HCT116 (cell line): ENCODE results near the gene CERS6. TPM values are rescaled to one million over a fixed set of nuclear protein-coding genes. Genes with fewer than 3 reads are reported as not detected.

Experiments
- ATAC-seq: fragments of 200-7000 bp; cut with Tn5 transposase; 2 replicates; pipeline ENCODE4 v1.9.1; 2020; ENCODE audit warnings: mild to moderate bottlenecking, moderate library complexity
- BruUV-seq: library from RNA; stranded (reverse); fragments of 400-500 nt; replicated peaks from 2 replicates; lab custom pipeline; 2021; lab: Mats Ljungman, UMichigan
- CTCF ChIA-PET: fragments of 300-600 bp; sonication (Branson Sonifier 250); formaldehyde crosslinking; loops from one replicate; lab custom pipeline; 2021; ENCODE audit warnings: antibody characterized with exemption; lab: Charles Lee
- POLR2A ChIA-PET: fragments of 300-600, 350-600 bp; sonication (Branson Sonifier 250); formaldehyde crosslinking; loops from one replicate; lab custom pipeline; 2021; ENCODE audit warnings: antibody characterized with exemption; lab: Charles Lee
- RAD21 ChIA-PET, 2 experiments: fragments of 300-600 bp; sonication (Branson Sonifier 250); formaldehyde crosslinking; loops; one replicate each; lab custom pipeline; 2023; ENCODE audit warnings: low total read pairs in 2 of 2; ENCODE audit not compliant: uncharacterized antibody in 2 of 2, unreplicated experiment in 2 of 2, low non-redundant PET in 1 of 2; lab: Charles Lee
- DNase-seq: peaks from one replicate; pipeline ENCODE4 v3.0.0-alpha.2; 2010; ENCODE audit warnings: low read depth, low spot score
- H2AFZ ChIP-seq: fragments of 200-600 bp; shearing (Covaris generic), sonication (generic); 2 replicates; pipeline ENCODE4 v1.6.1; 2017; ENCODE audit warnings: low read depth, mixed run types, mixed read lengths, antibody characterized with exemption, low read length; ENCODE audit not compliant: poor library complexity, severe bottlenecking
- H3K27ac ChIP-seq: 2 replicates; pipeline ENCODE4 v1.5.1; 2012; ENCODE audit warnings: low read depth, low read length
- H3K27me3 ChIP-seq: fragments of 200-600 bp; sonication (generic); 2 replicates; pipeline ENCODE4 v1.6.1; 2016; ENCODE audit warnings: mixed run types, low read length, mixed read lengths; ENCODE audit not compliant: insufficient read depth
- H3K36me3 ChIP-seq, 2 experiments: fragments of 200-500 bp in 1 of 2; fragments of 200-600 bp in 1 of 2; sonication (Bioruptor generic) in 1 of 2; sonication (generic) in 1 of 2; 2 replicates each; pipeline versions ENCODE4 v1.5.1 to v1.6.1; 2014 to 2016; ENCODE audit warnings: low read length in 2 of 2, inconsistent platforms in 1 of 2, mixed read lengths in 1 of 2, mixed run types in 1 of 2; ENCODE audit not compliant: insufficient read depth in 2 of 2, control insufficient read depth in 1 of 2
- H3K4me1 ChIP-seq, 2 experiments: fragments of 200-600 bp in 1 of 2; sonication (generic) in 1 of 2; 2 replicates each; pipeline versions ENCODE4 v1.5.1 to v1.6.1; 2012 to 2017; ENCODE audit warnings: low read length in 2 of 2, inconsistent platforms in 1 of 2, mild to moderate bottlenecking in 1 of 2, mixed read lengths in 1 of 2, mixed run types in 1 of 2, moderate library complexity in 1 of 2; ENCODE audit not compliant: insufficient read depth in 2 of 2, control insufficient read depth in 1 of 2
- H3K4me2 ChIP-seq: fragments of 200-600 bp; sonication (generic); 2 replicates; pipeline ENCODE4 v1.6.1; 2017; ENCODE audit warnings: mixed run types, low read length, mixed read lengths
- H3K4me3 ChIP-seq, 2 experiments: fragments of 200-600 bp in 1 of 2; sonication (generic) in 1 of 2; replicated peaks in 1 of 2; 2 replicates each; pipeline ENCODE4 v1.5.1; 2011 to 2016; ENCODE audit warnings: low read length in 2 of 2, control low read depth in 1 of 2, low read depth in 1 of 2, mild to moderate bottlenecking in 1 of 2, mixed read lengths in 1 of 2, mixed run types in 1 of 2
- H3K79me2 ChIP-seq: fragments of 200-600 bp; sonication (generic); 2 replicates; pipeline ENCODE4 v1.6.1; 2017; ENCODE audit warnings: mild to moderate bottlenecking, mixed run types, low read length, moderate library complexity, mixed read lengths; ENCODE audit not compliant: insufficient read depth
- H3K9ac ChIP-seq: fragments of 200-600 bp; sonication (generic); 2 replicates; pipeline ENCODE4 v1.6.1; 2016; ENCODE audit warnings: low read length, mixed read lengths
- H3K9me2 ChIP-seq: fragments of 200-600 bp; sonication (generic), shearing (Covaris generic); 2 replicates; pipeline ENCODE4 v1.6.1; 2017; ENCODE audit warnings: mixed run types, mild to moderate bottlenecking, moderate library complexity; ENCODE audit not compliant: insufficient read depth
- H3K9me3 ChIP-seq, 2 experiments: fragments of 200-500 bp in 1 of 2; fragments of 200-600 bp in 1 of 2; sonication (Bioruptor generic) in 1 of 2; sonication (generic) in 1 of 2; 2 replicates each; pipeline ENCODE4 v1.6.1; 2014 to 2017; ENCODE audit warnings: low read length in 2 of 2, mixed read lengths in 2 of 2, inconsistent platforms in 1 of 2, low read depth in 1 of 2, mild to moderate bottlenecking in 1 of 2, mixed run types in 1 of 2, moderate library complexity in 1 of 2; ENCODE audit not compliant: control insufficient read depth in 1 of 2, insufficient read depth in 1 of 2
- H4K20me1 ChIP-seq: fragments of 200-600 bp; sonication (generic), shearing (Covaris generic); 2 replicates; pipeline ENCODE4 v1.6.1; 2017; ENCODE audit warnings: mixed run types, mild to moderate bottlenecking, moderate library complexity; ENCODE audit not compliant: insufficient read depth
- CBX3 ChIP-seq: IDR thresholded peaks from 2 replicates; pipeline ENCODE4 v1.6.1; 2012; ENCODE audit warnings: low read depth
- CEBPB ChIP-seq: IDR thresholded peaks from 2 replicates; pipeline ENCODE4 v1.6.1; 2012; ENCODE audit warnings: low read depth
- ELF1 ChIP-seq: IDR thresholded peaks from 2 replicates; pipeline ENCODE4 v1.6.1; 2012; ENCODE audit warnings: low read depth, borderline replicate concordance
- EZH2 ChIP-seq: fragments of 200-600 bp; sonication (generic); IDR thresholded peaks from 2 replicates; pipeline ENCODE4 v1.6.1; 2017; ENCODE audit warnings: antibody characterized with exemption, mixed run types
- EZH2phosphoT487 ChIP-seq: fragments of 200-600 bp; IDR thresholded peaks from 2 replicates; pipeline ENCODE4 v1.6.1; 2018; ENCODE audit warnings: antibody characterized with exemption, borderline replicate concordance
- FOSL1 ChIP-seq: IDR thresholded peaks from 2 replicates; pipeline ENCODE4 v1.6.1; 2012; ENCODE audit warnings: low read depth
- JUND ChIP-seq: IDR thresholded peaks from 2 replicates; pipeline ENCODE4 v1.6.1; 2012
- POLR2A ChIP-seq: IDR thresholded peaks from 2 replicates; pipeline ENCODE4 v1.7.0; 2011; ENCODE audit warnings: borderline replicate concordance; ENCODE audit not compliant: insufficient read depth, insufficient read length; ENCODE audit errors: extremely low read depth
- POLR2AphosphoS5 ChIP-seq: IDR thresholded peaks from 2 replicates; pipeline ENCODE4 v1.6.1; 2011; ENCODE audit warnings: mild to moderate bottlenecking, low read depth, low read length, moderate library complexity
- RAD21 ChIP-seq: IDR thresholded peaks from 2 replicates; pipeline ENCODE4 v1.6.1; 2012; ENCODE audit warnings: low read depth, mild to moderate bottlenecking
- SIN3A ChIP-seq: IDR thresholded peaks from 2 replicates; pipeline ENCODE4 v1.6.1; 2012; ENCODE audit warnings: low read depth
- SP1 ChIP-seq: IDR thresholded peaks from 2 replicates; pipeline ENCODE4 v1.6.1; 2012; ENCODE audit warnings: low read depth
- SRF ChIP-seq: IDR thresholded peaks from 2 replicates; pipeline ENCODE4 v1.6.1; 2012; ENCODE audit warnings: low read depth
- TCF7L2 ChIP-seq: IDR thresholded peaks from 2 replicates; pipeline ENCODE4 v1.7.0; 2011; ENCODE audit warnings: borderline replicate concordance, inconsistent platforms; ENCODE audit not compliant: insufficient read depth, insufficient read length; ENCODE audit errors: extremely low read depth
- YY1 ChIP-seq: IDR thresholded peaks from 2 replicates; pipeline ENCODE4 v1.6.1; 2011; ENCODE audit warnings: low read length, low read depth, moderate library complexity, mild to moderate bottlenecking; ENCODE audit not compliant: insufficient replicate concordance; ENCODE audit errors: extremely low read depth
- ZFX ChIP-seq: fragments of 450-650 bp; IDR thresholded peaks from 2 replicates; pipeline ENCODE4 v1.6.1; 2017
- ZNF274 ChIP-seq: fragments of 200-500 bp; sonication (Bioruptor generic); IDR thresholded peaks from 2 replicates; pipeline ENCODE4 v1.6.1; 2014; ENCODE audit warnings: mild to moderate bottlenecking, low read depth, low read length, inconsistent platforms
- intact Hi-C: fragments of 100-400 bp; cut with micrococcal nuclease; formaldehyde crosslinking; loops from 2 replicates; pipeline ENCODE4 v1.10.0; 2022
- total RNA-seq: library from RNA; stranded (reverse); gene quantifications from one replicate; pipeline ENCODE4 v1.2.1, GENCODE V29; 2021; ENCODE audit not compliant: unreplicated experiment
- TF ChIP-seq, protein P1 (sequence below): IDR thresholded peaks from 2 replicates; pipeline ENCODE4 v1.6.1; 2012; ENCODE audit warnings: low read depth
- TF ChIP-seq, protein P2 (sequence below), 3 experiments: fragments of 200-600 bp in 1 of 3; sonication (generic) in 1 of 3; IDR thresholded peaks in 2 of 3; conservative IDR thresholded peaks in 1 of 3; 2 replicates each; pipeline ENCODE4 v1.5.1; 2012 to 2017; ENCODE audit warnings: low read depth in 2 of 3, low read length in 2 of 3, antibody characterized with exemption in 1 of 3, borderline replicate concordance in 1 of 3, control low read depth in 1 of 3, mild to moderate bottlenecking in 1 of 3, mixed read lengths in 1 of 3, mixed run types in 1 of 3, moderate library complexity in 1 of 3; ENCODE audit not compliant: insufficient read depth in 1 of 3
- TF ChIP-seq, protein P3 (sequence below): IDR thresholded peaks from 2 replicates; pipeline ENCODE4 v1.6.1; 2012

The CERS6 gene
- total RNA-seq, 1 experiment from 2014 or later: 37.0 TPM

DNA sequence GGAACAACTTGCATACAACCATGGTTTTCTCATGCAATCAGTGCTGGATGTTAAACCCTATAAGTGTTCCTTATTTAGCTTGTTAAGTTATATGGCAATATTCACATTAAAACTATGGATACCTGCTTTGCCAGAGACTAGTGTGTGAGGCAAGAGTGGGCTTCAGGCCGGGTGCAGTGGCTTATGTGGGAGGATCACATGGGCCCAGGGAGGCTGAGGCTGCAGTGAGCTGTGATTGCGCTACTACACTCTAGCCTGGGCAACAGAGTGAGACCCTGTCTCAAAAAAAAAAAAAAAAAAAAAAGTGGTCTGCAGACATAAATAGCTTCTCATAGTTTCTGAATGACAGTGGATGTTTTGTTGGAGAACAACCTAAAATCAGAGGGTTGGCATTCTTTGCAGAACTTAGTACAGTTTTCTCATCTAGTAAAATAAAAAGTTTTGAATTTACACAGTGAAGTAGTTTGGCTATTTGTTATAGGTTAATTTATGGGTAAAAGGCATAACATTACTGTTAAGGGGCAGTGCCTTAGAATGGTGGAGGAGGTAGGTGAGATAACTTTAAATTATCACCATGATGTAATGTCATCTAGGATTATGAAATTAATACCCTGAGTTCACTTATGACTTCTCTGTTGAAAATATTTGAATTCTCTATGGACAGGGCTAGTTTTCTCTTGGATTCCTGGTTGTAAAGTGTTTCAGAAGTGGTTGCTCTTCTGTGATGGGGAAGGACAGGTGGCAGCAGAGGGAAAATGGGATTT lies 5.3 kb downstream of the CERS6 start:
- BruUV-seq: no TSS peak
- Histone ChIP-seq H3K4me2 (no peak overlapping the region), H2AFZ (no peak overlapping the region), H3K9me3 (no peaks in the 10 kb centered on the region), H3K9me2 (no peaks in the 10 kb centered on the region), H3K79me2 (peaks cover 94% of the 10 kb centered on the region), H3K9ac (no peak overlapping the region), H4K20me1 (peaks cover 5% of the 10 kb centered on the region; the same call in 1 of the 2 replicates), H3K27me3 (no peaks in the 10 kb centered on the region), H3K27ac (no peak overlapping the region), H3K4me3 (no peak overlapping the region), H3K36me3 (no peaks in the 10 kb centered on the region), H3K4me1 (peaks cover 0 to 11% of the 10 kb centered on the region in 2 experiments; a peak in 3 of 4 replicates)
- CTCF ChIA-PET: no interaction called here
- TF ChIP-seq CEBPB: no peak
- TF ChIP-seq RAD21: no peak
- TF ChIP-seq TCF7L2: no peak
- TF ChIP-seq, protein P1, sequence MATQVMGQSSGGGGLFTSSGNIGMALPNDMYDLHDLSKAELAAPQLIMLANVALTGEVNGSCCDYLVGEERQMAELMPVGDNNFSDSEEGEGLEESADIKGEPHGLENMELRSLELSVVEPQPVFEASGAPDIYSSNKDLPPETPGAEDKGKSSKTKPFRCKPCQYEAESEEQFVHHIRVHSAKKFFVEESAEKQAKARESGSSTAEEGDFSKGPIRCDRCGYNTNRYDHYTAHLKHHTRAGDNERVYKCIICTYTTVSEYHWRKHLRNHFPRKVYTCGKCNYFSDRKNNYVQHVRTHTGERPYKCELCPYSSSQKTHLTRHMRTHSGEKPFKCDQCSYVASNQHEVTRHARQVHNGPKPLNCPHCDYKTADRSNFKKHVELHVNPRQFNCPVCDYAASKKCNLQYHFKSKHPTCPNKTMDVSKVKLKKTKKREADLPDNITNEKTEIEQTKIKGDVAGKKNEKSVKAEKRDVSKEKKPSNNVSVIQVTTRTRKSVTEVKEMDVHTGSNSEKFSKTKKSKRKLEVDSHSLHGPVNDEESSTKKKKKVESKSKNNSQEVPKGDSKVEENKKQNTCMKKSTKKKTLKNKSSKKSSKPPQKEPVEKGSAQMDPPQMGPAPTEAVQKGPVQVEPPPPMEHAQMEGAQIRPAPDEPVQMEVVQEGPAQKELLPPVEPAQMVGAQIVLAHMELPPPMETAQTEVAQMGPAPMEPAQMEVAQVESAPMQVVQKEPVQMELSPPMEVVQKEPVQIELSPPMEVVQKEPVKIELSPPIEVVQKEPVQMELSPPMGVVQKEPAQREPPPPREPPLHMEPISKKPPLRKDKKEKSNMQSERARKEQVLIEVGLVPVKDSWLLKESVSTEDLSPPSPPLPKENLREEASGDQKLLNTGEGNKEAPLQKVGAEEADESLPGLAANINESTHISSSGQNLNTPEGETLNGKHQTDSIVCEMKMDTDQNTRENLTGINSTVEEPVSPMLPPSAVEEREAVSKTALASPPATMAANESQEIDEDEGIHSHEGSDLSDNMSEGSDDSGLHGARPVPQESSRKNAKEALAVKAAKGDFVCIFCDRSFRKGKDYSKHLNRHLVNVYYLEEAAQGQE: no peak
- no peak for TF ChIP-seq CBX3
- TF ChIP-seq ZFX: no peak
- TF ChIP-seq JUND: no peak
- no peak for TF ChIP-seq SRF
- TF ChIP-seq SP1: no peak
- no peak for TF ChIP-seq POLR2AphosphoS5
- TF ChIP-seq POLR2A: no peak
- no peak for TF ChIP-seq ZNF274
- TF ChIP-seq ELF1: no peak
- no peak for TF ChIP-seq FOSL1
- no peak for TF ChIP-seq EZH2
- no peak for TF ChIP-seq EZH2phosphoT487
- TF ChIP-seq, protein P2, sequence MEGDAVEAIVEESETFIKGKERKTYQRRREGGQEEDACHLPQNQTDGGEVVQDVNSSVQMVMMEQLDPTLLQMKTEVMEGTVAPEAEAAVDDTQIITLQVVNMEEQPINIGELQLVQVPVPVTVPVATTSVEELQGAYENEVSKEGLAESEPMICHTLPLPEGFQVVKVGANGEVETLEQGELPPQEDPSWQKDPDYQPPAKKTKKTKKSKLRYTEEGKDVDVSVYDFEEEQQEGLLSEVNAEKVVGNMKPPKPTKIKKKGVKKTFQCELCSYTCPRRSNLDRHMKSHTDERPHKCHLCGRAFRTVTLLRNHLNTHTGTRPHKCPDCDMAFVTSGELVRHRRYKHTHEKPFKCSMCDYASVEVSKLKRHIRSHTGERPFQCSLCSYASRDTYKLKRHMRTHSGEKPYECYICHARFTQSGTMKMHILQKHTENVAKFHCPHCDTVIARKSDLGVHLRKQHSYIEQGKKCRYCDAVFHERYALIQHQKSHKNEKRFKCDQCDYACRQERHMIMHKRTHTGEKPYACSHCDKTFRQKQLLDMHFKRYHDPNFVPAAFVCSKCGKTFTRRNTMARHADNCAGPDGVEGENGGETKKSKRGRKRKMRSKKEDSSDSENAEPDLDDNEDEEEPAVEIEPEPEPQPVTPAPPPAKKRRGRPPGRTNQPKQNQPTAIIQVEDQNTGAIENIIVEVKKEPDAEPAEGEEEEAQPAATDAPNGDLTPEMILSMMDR (IDR thresholded peaks at IDR 0.05 in 2 of 3, conservative IDR thresholded peaks at IDR 0.05 in 1 of 3; ENCODE audit: borderline replicate concordance in 1 of 3, insufficient read depth in 1 of 3, low read depth in 2 of 3, low read length in 2 of 3): no peak
- no peak for TF ChIP-seq YY1
- TF ChIP-seq SIN3A: no peak
- TF ChIP-seq, protein P3, sequence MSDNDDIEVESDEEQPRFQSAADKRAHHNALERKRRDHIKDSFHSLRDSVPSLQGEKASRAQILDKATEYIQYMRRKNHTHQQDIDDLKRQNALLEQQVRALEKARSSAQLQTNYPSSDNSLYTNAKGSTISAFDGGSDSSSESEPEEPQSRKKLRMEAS: no peak
- intact Hi-C loops: no loop called here
- DNase-seq: no peak
- ATAC-seq: no peak
- RAD21 ChIA-PET: interaction anchor here in 1 of 2 experiments (0.7 kb wide), 1 partner anchor 24 kb away, joined by 3 read pairs; no protein-coding TSS in a partner anchor
- POLR2A ChIA-PET: interaction anchor here (1.2 kb wide), 1 partner anchor 7 kb away, joined by 3 read pairs; no protein-coding TSS in a partner anchor
